ENCODE data around the gene IL3.

- TF ChIP-seq EZH2 (IDR thresholded peaks at IDR 0.05; ENCODE audit: borderline replicate concordance, low read depth, low read length, poor library complexity, severe bottlenecking) (no peak), CTCF (conservative IDR thresholded peaks at IDR 0.05; ENCODE audit: low read depth, low read length) (no peak)
Measured at GRCh38 chr5:132074772-132075718, 14.6 kb downstream of the IL3 start.

Data from A673 (cell line).